HG02588 (cell line): ENCODE data around the gene DCAF4L1.
A peak's percentile ranks its signal among the peaks of the same experiment; 100 is the strongest.

Experiments used
- ATAC-seq: cut with Tn5 transposase; IDR thresholded peaks from one replicate; pipeline ENCODE4 v1.9.1; 2021; ENCODE audit warnings: mild to moderate bottlenecking, moderate library complexity; ENCODE audit not compliant: unreplicated experiment

Gene DCAF4L1, protein sequence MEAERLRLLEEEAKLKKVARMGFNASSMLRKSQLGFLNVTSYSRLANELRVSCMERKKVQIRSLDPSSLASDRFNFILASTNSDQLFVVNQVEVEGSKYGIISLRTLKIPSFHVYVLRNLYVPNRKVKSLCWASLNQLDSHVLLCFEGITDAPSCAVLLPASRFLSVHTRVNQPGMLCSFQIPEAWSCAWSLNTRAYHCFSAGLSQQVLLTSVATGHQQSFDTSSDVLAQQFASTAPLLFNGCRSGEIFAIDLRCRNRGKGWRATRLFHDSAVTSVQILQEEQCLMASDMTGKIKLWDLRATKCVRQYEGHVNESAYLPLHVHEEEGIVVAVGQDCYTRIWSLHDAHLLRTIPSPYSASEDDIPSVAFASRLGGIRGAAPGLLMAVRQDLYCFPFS

DNA sequence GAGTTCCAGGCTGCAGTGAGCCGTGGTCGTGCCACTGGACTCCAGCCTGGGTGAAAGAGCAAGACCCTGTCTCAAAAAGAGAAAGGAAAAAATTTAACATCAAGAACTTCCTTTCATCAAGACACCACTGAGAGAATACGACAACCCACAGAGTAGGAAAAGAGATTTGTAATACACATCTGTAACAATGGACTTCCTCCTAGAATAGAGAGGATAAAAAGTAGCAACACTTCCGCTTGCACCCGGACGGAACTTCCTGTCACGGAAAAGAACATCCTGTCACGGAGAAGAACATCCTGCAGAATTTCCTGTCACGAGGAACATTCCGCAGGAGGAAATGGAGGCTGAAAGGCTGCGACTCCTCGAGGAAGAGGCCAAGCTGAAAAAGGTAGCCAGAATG lies at the start of gene DCAF4L1:
Gene DCAF4L1, plus strand, starts transcription at position 301 of the 400 bp plus-strand sequence. Its CDS starts 37 bp downstream, at position 338.
- ATAC-seq = no peak

DNA sequence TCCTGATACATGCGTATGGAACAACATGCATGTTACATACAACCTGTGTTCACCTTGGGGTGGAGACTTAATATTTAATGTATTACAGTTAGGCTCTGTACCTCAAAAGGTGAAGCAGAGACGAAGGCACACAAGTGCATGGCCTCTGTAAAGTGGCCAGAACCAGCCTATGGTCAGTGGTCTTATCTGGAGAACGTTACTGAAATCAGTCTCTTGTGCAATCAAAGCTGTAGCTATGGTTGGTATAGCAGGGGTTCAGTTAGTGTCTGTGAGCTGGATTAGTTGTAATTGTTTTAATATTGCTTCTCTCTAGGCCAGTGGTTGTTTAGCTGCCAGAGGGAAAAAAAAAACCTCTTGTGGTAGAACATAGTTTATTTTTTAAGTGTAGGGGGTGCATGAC lies 48.6 kb upstream of the DCAF4L1 start:
- ATAC-seq = no peak

DNA sequence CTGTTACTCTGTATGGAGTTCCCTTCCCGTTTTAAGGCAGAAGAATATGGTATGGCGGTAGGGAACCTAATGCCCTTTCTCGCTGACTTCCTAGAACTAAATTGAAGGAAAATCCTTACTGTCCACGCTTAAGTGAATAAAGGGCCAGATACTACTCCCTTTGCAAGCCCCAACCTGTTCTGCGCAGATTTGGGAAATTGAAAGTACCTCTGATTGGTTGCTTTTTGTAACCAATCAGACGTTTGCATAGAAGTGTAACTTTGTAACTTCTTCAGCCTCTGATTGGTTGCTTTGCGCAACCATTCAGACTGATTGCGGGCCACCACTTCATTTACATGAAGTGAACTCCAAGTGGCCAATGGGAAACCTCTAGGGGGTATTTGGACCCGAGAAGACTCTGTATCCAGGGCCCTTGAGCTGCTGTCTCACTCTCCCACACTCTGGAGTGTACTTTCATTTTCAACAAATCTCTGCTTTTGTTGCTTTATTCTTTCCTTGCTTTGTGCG lies 47.5 kb upstream of the DCAF4L1 start:
- no peak for ATAC-seq

DNA sequence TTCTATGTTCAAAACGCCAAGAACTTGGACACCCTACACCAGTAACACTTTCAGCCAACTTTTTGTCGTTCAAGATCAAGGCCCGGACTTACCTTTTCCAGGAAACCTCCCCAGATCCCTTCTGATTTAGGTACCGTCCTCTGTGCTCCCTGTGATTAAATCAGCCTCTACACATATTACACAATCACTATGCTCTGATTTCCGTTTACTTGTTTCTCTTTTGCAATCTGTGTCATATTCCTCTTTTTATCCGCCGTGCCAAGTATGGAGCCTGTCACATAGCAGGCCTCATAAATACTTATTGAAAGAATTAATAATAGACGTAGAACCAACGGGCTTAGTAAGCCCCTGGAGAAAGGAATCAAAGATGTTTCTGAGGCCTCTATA lies 47.0 kb upstream of the DCAF4L1 start:
- ATAC-seq = no peak

DNA sequence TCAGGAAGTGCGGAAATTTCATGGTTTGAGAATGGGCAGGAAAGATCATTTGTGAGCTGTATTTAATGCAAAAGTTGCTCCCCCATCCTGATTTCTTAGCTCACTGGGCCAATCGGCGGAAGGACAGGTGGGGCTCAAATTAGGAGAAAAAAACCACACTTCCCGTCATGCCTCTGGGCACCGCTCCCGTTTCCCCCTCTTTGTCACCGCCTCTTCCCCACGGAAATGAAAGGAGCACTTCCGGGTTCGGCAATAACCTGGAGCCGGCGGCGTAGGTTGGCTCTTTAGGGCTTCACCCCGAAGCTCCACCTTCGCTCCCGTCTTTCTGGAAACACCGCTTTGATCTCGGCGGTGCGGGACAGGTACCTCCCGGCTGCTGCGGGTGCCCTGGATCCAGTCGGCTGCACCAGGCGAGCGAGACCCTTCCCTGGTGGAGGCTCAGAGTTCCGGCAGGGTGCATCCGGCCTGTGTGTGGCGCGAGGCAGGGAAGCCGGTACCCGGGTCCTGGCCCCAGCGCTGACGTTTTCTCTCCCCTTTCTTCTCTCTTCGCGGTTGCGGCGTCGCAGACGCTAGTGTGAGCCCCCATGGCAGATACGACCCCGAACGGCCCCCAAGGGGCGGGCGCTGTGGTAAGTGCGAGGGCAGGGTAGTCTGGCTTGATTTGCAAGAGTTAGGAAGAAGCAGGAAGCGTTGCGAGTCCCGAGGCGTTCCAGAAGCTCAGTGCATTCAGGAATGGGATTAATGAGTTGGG lies 46.5 kb upstream of the DCAF4L1 start, which contains the start of gene TMEM33:
Gene TMEM33, plus strand, starts transcription at position 529 of the 751 bp plus-strand sequence. Its CDS starts 56 bp downstream, at position 585.
- ATAC-seq = peak; percentile 77

DNA sequence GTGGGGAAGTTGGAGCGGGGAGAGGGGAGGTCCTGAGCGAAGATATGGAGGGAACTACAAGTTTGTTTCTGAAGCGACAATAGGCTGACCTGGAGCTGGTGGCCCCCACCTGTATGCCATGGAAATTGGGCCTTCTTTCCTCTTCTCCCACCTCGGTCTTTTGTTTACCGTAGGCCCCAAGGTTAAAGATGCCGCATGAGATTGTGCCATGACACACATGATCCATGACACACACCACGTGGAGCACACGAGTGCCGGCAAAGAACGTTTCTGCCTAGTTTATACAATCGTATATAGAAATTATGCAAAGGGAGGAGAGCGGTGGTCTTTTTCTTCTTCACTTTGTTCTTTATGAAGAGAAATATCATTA lies 45.9 kb upstream of the DCAF4L1 start:
- ATAC-seq = peak; percentile 13

DNA sequence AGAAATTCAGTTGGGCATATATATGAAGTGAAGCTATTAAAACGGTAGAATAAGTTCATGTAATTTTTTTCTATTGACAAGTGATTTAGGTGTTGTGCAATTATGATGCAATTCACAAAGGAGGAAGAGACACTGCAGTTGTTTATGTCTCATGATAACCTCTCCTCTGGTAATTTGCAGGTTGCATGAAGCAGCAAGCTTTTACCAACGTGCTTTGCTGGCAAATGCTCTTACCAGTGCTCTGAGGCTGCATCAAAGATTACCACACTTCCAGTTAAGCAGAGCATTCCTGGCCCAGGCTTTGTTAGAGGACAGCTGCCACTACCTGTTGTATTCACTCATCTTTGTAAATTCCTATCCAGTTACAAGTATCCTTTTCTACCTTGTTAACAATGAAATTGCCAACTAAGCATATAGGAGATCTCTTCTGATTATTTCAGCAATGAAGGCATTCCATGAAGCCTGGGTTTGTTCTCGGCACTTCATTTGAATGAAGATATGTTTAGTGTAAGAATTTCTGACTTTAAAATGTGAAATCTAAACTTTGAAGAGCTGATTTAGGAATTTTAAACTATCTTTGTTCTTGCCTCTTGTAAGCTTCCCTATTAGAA lies 42.4 kb upstream of the DCAF4L1 start:
- ATAC-seq = no peak

DNA sequence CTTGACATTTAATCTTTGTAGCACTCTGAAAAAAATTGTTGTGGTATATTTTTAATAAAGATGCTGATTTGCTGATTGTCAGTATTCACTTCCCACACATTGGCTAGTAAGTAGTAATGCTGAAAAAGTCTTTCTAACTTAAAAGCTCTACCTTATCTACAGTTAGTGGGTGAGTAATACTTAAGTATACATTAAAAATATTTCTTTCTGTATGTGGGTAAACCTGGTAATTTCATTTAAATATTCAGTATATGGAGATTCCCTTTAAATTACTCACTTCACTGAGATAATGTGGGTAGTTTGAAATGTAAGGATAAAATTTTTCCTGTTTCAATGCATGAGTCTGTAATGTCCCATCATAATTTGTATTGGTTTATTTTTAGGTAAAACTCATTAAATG lies 40.7 kb upstream of the DCAF4L1 start:
- ATAC-seq = no peak

DNA sequence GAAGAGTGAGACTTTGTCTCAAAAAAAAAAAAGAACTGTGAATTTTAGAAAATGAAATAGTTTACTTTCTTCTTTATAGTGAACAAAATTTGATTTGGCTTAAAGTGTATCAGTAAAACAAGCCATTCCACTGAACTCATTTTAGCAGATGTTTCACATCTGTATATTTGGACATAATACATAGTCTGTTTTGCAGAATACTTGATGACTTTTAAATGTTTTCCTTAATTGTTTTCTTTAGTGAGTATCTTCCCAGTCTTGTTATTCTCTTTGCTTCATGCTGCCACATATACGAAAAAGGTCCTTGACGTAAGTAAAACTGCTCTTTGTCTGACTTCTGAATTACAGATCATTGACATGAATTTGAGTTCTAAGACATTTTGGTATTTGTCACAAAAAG lies 38.0 kb upstream of the DCAF4L1 start:
- no peak for ATAC-seq

DNA sequence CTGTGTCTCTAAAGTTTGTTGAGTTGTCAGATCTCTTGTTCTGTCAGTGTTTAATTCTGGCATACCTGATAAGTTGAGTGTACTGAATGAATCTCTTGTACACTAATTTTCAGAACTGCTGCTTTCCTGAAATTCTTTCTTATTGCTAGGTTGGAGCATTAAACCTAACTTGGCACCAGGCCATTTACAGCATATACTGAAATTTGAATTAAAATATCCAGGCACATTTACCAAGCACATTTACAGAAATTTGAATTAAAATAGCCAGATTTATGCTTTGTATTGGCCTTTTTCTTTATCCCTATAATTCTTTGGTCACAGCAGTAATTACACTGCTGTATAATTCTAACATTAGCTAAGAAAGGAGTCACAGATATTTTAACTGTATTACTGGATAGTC lies 37.5 kb upstream of the DCAF4L1 start:
- ATAC-seq = no peak

DNA sequence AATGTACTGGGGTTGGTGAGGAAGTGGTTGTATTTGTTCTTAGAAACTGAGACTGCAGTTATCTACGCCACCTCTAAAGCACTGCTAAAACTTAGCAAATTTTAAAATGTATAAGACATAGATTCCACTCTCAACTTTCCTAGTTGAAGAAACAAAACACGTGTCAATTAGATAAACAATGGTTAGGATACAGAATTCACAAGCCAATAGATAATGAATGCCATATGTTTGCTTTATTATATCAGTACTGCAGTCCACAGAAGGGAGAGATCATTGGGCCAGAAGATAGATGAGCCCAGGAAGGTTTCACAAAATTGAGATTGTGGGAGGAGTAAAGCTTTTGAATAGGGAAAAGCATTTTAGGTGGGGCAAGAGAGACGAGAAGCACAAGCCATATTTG lies 32.0 kb upstream of the DCAF4L1 start:
- ATAC-seq = no peak

DNA sequence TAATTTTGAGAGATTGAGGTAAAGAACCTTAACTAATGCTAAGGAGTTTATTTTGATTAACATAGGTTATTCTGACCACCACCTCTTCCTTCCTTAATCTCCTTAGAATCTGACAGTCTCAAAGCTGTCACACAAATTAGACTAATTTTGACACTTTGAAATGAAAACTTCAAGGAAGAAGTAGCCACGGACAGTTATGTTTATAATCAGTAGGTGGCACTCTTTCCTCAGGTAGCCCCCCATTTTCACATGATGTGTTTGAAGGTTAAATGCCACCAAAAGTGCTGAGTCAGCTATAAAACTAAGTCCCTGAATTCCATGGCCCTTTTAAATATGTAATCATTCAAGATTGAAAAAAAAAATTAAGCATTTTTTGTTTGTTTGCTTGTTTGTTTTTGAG lies 23.9 kb upstream of the DCAF4L1 start:
- ATAC-seq = peak; percentile 47

DNA sequence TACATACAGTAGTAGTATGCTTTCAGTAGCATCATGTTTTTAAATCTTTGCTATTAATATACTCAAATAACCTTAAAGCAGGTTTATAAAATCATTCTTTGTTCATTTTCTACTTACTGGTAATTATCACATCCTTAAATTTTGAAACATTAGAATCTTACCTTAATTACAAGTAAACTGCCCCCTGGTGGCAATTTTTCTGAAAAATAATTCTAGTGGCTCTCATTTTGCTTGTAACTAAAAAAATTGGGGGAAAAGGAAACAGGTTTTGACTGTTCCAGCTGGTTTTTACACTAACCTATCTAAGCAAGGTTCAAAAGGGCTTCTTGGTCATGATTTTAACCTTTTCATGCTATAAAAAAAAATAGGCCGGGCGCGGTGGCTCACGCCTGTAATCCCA lies 18.5 kb upstream of the DCAF4L1 start:
- ATAC-seq = no peak

DNA sequence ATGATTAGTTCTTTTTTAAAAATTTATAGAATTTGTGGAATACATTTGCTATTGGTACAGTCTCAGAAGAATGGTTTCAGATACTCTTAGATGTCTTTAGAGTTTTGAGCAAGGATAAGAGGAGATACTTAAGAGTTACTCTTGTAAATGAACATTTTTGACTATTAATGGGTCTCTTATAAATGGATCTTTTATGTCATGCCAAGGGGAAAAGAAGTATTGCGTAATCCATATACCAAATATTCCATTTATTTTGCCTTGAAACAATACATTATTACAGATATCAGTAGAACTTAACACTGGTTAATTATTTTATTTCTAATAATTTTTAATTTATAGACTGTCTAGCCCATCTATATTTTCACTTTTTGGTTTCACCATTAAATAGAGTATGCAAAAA lies 17.2 kb upstream of the DCAF4L1 start:
- no peak for ATAC-seq

DNA sequence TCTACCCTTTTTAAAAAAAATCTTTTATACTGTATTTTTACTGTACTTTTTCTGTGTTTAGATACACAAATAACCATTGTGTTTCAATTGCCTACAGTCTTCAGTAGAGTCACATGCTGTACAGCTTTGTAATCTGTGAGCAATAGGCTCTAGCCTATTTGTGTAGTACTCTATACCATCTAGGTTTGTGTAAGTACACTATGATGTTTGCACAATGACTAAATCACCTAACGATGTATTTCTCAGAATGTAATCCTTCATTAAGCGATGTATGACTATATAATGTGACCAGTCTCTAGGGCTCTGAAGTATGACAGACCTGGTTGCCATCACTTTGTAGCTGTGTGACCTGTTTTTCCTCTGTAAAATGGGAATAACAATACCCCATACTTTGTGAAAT lies 14.2 kb upstream of the DCAF4L1 start:
- ATAC-seq = no peak

DNA sequence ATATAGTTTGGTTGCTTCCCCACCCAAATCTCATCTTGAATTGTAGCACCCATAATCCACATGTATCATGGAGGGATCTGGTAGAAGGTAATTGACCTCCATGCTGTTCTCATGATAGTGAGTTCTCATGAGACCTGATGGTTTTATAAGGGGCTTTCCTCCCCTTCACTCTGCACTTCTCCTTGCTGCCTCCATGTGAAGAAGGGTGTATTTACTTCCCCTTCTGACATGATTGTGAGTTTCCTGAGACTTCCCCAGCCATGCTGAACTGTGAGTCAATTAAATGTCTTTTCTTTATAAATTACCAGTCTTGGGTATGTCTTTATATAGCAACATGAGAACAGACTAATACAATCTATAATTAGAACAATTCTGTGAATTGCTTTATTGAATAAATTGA lies 11.9 kb upstream of the DCAF4L1 start:
- ATAC-seq = no peak

DNA sequence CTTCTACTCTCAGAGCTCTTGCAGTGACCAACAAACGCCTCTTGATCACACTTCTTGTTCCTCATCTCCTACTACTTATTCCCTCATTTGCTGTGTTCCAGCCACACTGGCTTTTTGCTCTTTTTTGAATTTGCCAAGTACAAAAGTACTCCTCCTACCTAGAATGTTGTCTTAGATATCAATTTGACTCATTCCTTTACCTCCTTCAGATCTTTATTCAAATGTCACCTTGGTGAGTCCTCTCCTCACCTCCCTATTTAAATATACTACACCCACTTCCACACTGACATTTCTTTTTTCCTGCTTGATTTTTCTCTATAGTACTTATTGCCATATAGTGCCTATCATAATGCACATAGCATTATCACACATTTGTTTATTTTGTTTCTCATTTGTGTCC lies 6.2 kb upstream of the DCAF4L1 start:
- ATAC-seq = no peak

DNA sequence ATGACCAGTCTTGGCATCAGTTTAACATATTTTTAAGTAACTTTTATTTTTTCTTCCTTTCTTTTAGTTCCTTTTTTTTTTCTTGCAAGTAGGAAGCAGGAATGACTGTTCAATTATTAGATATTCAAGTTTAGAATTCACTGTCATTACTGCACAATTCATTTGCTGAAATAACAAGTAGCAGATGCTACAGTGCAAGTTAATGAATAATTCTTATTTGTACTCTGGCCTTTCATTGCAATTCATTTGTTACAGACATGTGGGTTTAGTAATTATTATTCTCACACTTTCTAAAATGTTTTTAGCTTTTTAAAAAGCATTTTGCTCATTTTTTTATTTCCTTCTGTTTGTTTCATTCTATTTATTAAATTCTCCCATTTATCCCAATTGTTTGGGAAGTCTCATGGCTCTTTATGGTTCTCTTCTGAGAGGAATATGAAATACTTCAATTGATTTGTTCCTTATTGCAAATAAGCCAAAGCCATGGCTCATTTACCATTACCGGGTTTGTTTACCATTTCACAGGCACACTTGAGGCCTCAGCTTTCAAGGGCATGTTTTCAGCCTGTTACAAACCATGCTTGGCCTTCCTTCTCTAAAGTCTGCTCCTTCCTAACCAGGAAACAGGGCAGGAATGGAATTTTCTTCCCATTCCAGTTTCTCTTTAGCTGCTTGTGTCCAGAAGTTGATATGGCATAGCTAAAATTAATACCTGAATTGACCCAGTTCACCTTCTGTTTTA lies 4.6 kb upstream of the DCAF4L1 start:
- no peak for ATAC-seq

DNA sequence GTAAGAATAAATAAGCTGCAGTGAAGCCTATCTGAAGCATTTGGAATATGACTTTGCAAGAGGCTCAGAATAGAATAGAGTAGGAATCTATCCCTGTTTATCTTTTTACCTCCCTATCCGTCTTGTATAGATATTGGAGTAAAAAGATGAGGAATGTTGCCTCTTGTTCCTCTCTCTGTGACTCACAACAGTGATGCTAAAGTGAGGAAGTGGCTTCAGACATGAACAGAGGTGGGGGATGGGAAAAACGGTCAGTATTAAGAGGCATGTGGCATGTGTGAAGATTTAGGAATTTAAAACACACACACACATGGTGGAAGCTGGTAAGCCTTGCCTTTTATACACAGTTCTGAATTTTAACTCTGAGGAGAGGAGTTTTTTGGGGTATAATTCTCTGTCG lies 3.8 kb upstream of the DCAF4L1 start:
- ATAC-seq = no peak

DNA sequence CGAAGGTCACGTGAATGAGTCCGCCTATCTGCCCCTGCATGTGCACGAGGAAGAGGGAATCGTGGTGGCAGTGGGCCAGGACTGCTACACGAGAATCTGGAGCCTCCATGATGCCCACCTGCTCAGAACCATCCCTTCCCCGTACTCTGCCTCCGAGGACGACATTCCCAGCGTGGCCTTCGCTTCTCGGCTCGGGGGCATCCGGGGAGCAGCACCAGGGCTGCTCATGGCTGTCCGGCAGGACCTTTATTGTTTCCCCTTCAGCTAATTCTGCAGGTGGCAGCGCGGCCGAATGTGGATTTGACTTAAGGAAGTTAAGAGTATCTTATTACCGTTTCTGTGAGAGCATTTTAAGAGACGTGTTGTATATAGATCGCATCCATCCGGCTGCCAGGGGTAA lies 1.2 kb downstream of the DCAF4L1 start:
- no peak for ATAC-seq

DNA sequence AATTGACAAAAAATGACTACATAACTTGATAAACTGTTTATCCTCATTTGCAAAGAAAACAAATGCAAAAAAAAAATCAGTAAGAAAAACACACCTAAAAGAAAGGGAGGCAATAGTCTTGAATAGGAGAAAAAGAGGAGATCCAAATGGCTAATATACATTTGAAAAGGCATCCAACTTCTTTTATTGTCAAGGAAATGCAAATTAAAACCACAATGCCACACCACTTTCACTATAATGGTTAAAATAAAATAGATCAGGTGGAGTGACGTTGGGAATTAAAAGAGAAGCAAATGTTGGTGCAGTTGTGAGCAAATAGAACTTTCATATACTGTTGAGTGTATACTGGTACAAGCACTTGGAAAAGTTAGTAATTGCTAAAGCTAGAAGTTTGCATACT lies 3.6 kb downstream of the DCAF4L1 start:
- no peak for ATAC-seq
